GM12878 (cell line): ENCODE measurements around the gene PPP2R3C. TPM values are rescaled to one million over a fixed set of nuclear protein-coding genes. Genes with fewer than 3 reads are reported as not detected.

Experiments
- ATAC-seq: fragments of 200-7000 bp; cut with Tn5 transposase; 3 replicates; pipeline ENCODE4 v1.9.1; 2020; ENCODE audit warnings: mild to moderate bottlenecking, moderate library complexity
- BruUV-seq: library from RNA; stranded (reverse); fragments of 400-500 nt; replicated peaks from 2 replicates; lab custom pipeline; 2021; lab: Mats Ljungman, UMichigan
- CTCF ChIA-PET: fragments of 300-600 bp; sonication (Branson Sonifier 250); formaldehyde crosslinking; extraction: SDS; loops from one replicate; lab custom pipeline; 2021; ENCODE audit warnings: inconsistent platforms; lab: Yijun Ruan, JAX
- POLR2A ChIA-PET: fragments of 350-600 bp; formaldehyde crosslinking; extraction: SDS; loops from one replicate; lab custom pipeline; 2021; ENCODE audit warnings: inconsistent platforms; lab: Charles Lee
- RAD21 ChIA-PET: fragments of 300-600 bp; sonication (Branson Sonifier 250); formaldehyde crosslinking; loops from one replicate; lab custom pipeline; 2023; ENCODE audit warnings: antibody characterized with exemption; ENCODE audit not compliant: unreplicated experiment; lab: Charles Lee
- SMC1A ChIA-PET: fragments of 300-600 bp; sonication (Branson Sonifier 250); formaldehyde crosslinking; loops from one replicate; lab custom pipeline; 2023; ENCODE audit not compliant: unreplicated experiment, uncharacterized antibody; lab: Charles Lee
- DNase-seq: peaks from one replicate; pipeline ENCODE4 v3.0.0-alpha.2; 2011; ENCODE audit warnings: low read depth, low spot score
- FAIRE-seq: peaks from 3 replicates; lab custom pipeline; 2011; peaks lifted over from hg19 to GRCh38; lab: Jason Lieb, UNC
- H2AFZ ChIP-seq: 2 replicates; pipeline ENCODE4 v1.6.0; 2011; ENCODE audit warnings: low read depth, low read length, control low read depth; ENCODE audit not compliant: control insufficient read depth
- H3K27ac ChIP-seq: 2 replicates; pipeline ENCODE4 v1.5.1; 2011; ENCODE audit warnings: control low read depth; ENCODE audit not compliant: control insufficient read depth, insufficient read depth
- H3K27me3 ChIP-seq, 2 experiments: replicated peaks in 1 of 2; 2 replicates each; pipeline versions ENCODE4 v1.6.0 to v1.6.1; 2011; ENCODE audit warnings: low read length in 1 of 2; ENCODE audit not compliant: control insufficient read depth in 2 of 2, insufficient read depth in 2 of 2
- H3K36me3 ChIP-seq, 2 experiments: 2 replicates each; pipeline ENCODE4 v1.5.1; 2011; ENCODE audit warnings: low read length in 1 of 2; ENCODE audit not compliant: control insufficient read depth in 2 of 2, insufficient read depth in 2 of 2
- H3K4me1 ChIP-seq: 2 replicates; pipeline ENCODE4 v1.6.1; 2011; ENCODE audit warnings: mild to moderate bottlenecking, low read length, moderate library complexity, mixed read lengths; ENCODE audit not compliant: control insufficient read depth, insufficient read depth
- H3K4me2 ChIP-seq: 2 replicates; pipeline ENCODE4 v1.6.0; 2011; ENCODE audit warnings: control low read depth; ENCODE audit not compliant: control insufficient read depth, insufficient read depth
- H3K4me3 ChIP-seq: fragments of 200-600 bp; sonication (generic); 2 replicates; pipeline ENCODE4 v1.5.1; 2016
- H3K79me2 ChIP-seq: 2 replicates; pipeline ENCODE4 v1.6.0; 2011; ENCODE audit warnings: low read length; ENCODE audit not compliant: control insufficient read depth, insufficient read depth
- H3K9ac ChIP-seq: 2 replicates; pipeline ENCODE4 v1.8.0; 2011; ENCODE audit warnings: low read length, control low read depth, mixed read lengths; ENCODE audit not compliant: control insufficient read depth, insufficient read depth
- H3K9me3 ChIP-seq: replicated peaks from 3 replicates; pipeline ENCODE4 v1.5.1; 2011; ENCODE audit warnings: mild to moderate bottlenecking, low read length; ENCODE audit not compliant: control insufficient read depth, insufficient read depth
- H4K20me1 ChIP-seq: 2 replicates; pipeline ENCODE4 v1.6.0; 2011; ENCODE audit not compliant: control insufficient read depth, insufficient read depth
- ATF7 ChIP-seq: fragments of 450-650 bp; IDR thresholded peaks from 2 replicates; pipeline ENCODE4 v1.6.1; 2016; ENCODE audit warnings: low read depth, mild to moderate bottlenecking
- BCL3 ChIP-seq: IDR thresholded peaks from 2 replicates; pipeline ENCODE4 v1.6.1; 2011; ENCODE audit warnings: borderline replicate concordance, low read depth, mild to moderate bottlenecking, moderate library complexity, low read length; ENCODE audit not compliant: insufficient read depth, poor library complexity, severe bottlenecking
- E2F4 ChIP-seq: IDR thresholded peaks from 2 replicates; pipeline ENCODE4 v1.6.1; 2012; ENCODE audit warnings: low read depth, low read length, improper control_type of control experiment
- GABPA ChIP-seq: IDR thresholded peaks from 2 replicates; pipeline ENCODE4 v1.6.1; 2014; ENCODE audit warnings: antibody characterized with exemption, low read depth, mild to moderate bottlenecking, inconsistent platforms
- IKZF1 ChIP-seq: fragments of 450-650 bp; conservative IDR thresholded peaks from 2 replicates; pipeline ENCODE4 v1.6.1; 2017; ENCODE audit warnings: antibody characterized with exemption, mild to moderate bottlenecking
- MYB ChIP-seq: fragments of 150-350 bp; IDR thresholded peaks from 2 replicates; pipeline ENCODE4 v1.6.1; 2014; ENCODE audit warnings: mild to moderate bottlenecking, low read depth, low read length, borderline replicate concordance
- PBX3 ChIP-seq: IDR thresholded peaks from 2 replicates; pipeline ENCODE4 v1.6.1; 2011; ENCODE audit warnings: mild to moderate bottlenecking, low read depth, low read length, moderate library complexity; ENCODE audit not compliant: insufficient replicate concordance
- POLR2A ChIP-seq: IDR thresholded peaks from 2 replicates; pipeline ENCODE4 v1.6.1; 2011; ENCODE audit warnings: low read depth, mild to moderate bottlenecking, low read length
- SUPT20H ChIP-seq: IDR thresholded peaks from 2 replicates; pipeline ENCODE4 v1.6.1; 2011; ENCODE audit warnings: low read depth, mild to moderate bottlenecking, low read length, moderate library complexity, borderline replicate concordance; ENCODE audit not compliant: control insufficient read depth
- ZNF24 ChIP-seq: fragments of 450-650 bp; IDR thresholded peaks from 2 replicates; pipeline ENCODE4 v1.6.1; 2017; ENCODE audit warnings: antibody characterized with exemption, mild to moderate bottlenecking
- ZNF274 ChIP-seq: IDR thresholded peaks from one replicate; pipeline ENCODE4 v1.8.0; 2011; ENCODE audit not compliant: insufficient read length, insufficient read depth
- WGBS: methylation state at CpG from one replicate; pipeline ENCODE4 v1.1.6; 2016; ENCODE audit warnings: low lambda C conversion rate; ENCODE audit not compliant: insufficient replicate concordance, insufficient coverage; ENCODE audit errors: missing lambda C conversion rate; 5-methylcytosine and 5-hydroxymethylcytosine counted together
- in situ Hi-C: fragments of 300-500 bp; cut with MboI; formaldehyde crosslinking; loops from 9 replicates; pipeline ENCODE4 v1.14.3; 2018; ENCODE audit warnings: mixed read lengths
- intact Hi-C: fragments of 100-400 bp; cut with micrococcal nuclease; formaldehyde crosslinking; loops from one replicate; pipeline ENCODE4 v1.14.2; 2022; ENCODE audit not compliant: unreplicated experiment
- polyA plus RNA-seq, 11 experiments: library from polyadenylated mRNA; depleted of rRNA in 4 of 11; unstranded in 6 of 11; stranded (reverse) in 5 of 11; fragments of >200 nt; fragmentation: Nextera tagmentation in 4 of 11; fragmentation: Illumina TruSeq in 1 of 11; extraction: Ambion mirVana in 4 of 11; extraction: Trizol in 1 of 11; gene quantifications; 1 replicate in 1 of 11; 2 replicates in 10 of 11; pipeline versions ENCODE4 v1.2.1 to v1.2.3, GENCODE V29; 2011 to 2016; ENCODE audit warnings: inconsistent platforms in 2 of 11, missing spikeins in 2 of 11, low read depth in 1 of 11
- total RNA-seq, 4 experiments: library from RNA; depleted of rRNA in 3 of 4; stranded (reverse); fragments of >200 nt in 3 of 4; fragmentation: Illumina TruSeq in 1 of 4; extraction: Trizol in 1 of 4; gene quantifications; 2 replicates each; pipeline versions ENCODE4 v1.2.1 to v1.2.3, GENCODE V29; 2013 to 2021

The PPP2R3C gene
- total and polyA plus RNA-seq, 10 of the 15 experiments (the other 5 are each of a cell fraction or from before 2014, with no cell fraction given): 27.6 to 80.5 (median 42.9) TPM

- no peaks in the 10 kb centered on the region for H3K36me3 ChIP-seq
- no peak for ATAC-seq
- intact Hi-C loops: no loop called here
- ChIA-PET RAD21 (no interaction called here), CTCF (no interaction called here), POLR2A (no interaction called here), SMC1A (interaction anchor here (1.4 kb wide), 1 partner anchor 175 kb away, joined by 3 read pairs; the partner anchor contains the start of gene BAZ1A)
- peaks cover 6% of the 10 kb centered on the region; the same call in 1 of the 2 replicates for H3K4me1 ChIP-seq
- H3K27ac ChIP-seq: no peak overlapping the region
- H3K79me2 ChIP-seq: peaks cover 3% of the 10 kb centered on the region
- H4K20me1 ChIP-seq: no peaks in the 10 kb centered on the region
- in situ Hi-C loops: no loop called here
- no peak for DNase-seq
- no TSS peak for BruUV-seq
- no peak for FAIRE-seq
- H3K9me3 ChIP-seq: no peaks in the 10 kb centered on the region
- TF ChIP-seq MYB (no peak), ATF7 (no peak), PBX3 (no peak), ZNF24 (no peak), IKZF1 (no peak), E2F4 (no peak), BCL3 (no peak), ZNF274 (no peak), GABPA (no peak), SUPT20H (no peak), POLR2A (no peak)
- no peaks in the 10 kb centered on the region for H3K27me3 ChIP-seq
- H3K9ac ChIP-seq: no peak overlapping the region
- no peak overlapping the region for H2AFZ ChIP-seq
- WGBS: 0% methylated on average over 1 of the region's 1 CpG
- H3K4me3 ChIP-seq: no peak overlapping the region
- no peak overlapping the region for H3K4me2 ChIP-seq
Measured at GRCh38 chr14:35050652-35051051, 71.1 kb downstream of the PPP2R3C start.
